KBM-7 (cell line): ENCODE measurements around the gene MUC7.
"Not testable (repeated sequence)": the region's sequence is repeated elsewhere in the genome, so short reads cannot be mapped to it uniquely, and the experiment has no call there.

Source experiments
- DNase-seq: peaks from one replicate; pipeline ENCODE4 v3.0.0-alpha.2; 2015
- in situ Hi-C: fragments of 300-500 bp; cut with MboI; formaldehyde crosslinking; loops from 2 replicates; pipeline ENCODE4 v1.14.3; 2020; ENCODE audit warnings: low sequenced_read_pairs, low pct_unique_long_range_greater_than_20kb, mixed read lengths

The MUC7 gene

DNA sequence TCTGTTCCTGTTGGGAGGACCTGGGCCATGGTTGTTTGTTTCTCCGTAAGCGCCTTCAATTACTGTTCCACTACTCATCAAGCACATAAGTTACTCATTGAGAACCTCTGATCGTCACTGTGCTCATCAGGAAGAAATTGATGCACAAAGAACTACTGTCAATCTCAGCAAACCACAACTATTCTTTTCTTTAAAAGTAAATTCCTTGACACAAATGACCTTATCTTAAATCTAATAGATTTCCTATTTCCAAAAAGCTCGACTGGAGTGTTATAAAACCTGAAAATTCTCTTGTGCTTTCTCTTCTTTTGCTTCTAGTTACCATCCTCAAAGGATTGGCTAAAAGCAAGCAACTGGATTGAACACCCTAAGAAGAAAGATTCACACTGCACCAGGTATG, at the start of gene MUC7:
Gene MUC7 (plus strand): TSS at position 301 of the 400 bp plus-strand sequence. CDS start 1,825 bp downstream, outside the sequence.
- no peak for DNase-seq

DNA sequence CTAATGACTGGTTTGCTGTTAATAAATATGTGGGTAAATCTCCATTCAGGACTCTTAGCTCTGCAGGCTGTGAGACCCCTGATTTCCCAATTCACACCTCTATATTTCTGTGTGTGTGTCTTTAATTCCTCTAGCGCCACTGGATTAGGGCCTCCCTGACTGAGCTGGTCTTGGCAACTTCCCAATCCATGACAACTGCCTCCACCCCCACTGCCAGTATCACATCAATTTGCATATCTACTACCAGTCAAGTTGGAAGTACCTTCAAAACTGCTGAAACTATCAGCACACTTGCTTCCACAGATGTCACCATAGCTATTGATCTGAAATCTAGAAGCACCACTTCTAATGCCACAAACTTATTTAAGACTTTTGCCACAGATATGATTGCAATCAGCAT, 46.7 kb upstream of the MUC7 start:
- in situ Hi-C loops, result no loop called here
- DNase-seq, result no peak

More for the DNA sequence above, at the start of gene MUC7:
- in situ Hi-C loops, result no loop called here

DNA sequence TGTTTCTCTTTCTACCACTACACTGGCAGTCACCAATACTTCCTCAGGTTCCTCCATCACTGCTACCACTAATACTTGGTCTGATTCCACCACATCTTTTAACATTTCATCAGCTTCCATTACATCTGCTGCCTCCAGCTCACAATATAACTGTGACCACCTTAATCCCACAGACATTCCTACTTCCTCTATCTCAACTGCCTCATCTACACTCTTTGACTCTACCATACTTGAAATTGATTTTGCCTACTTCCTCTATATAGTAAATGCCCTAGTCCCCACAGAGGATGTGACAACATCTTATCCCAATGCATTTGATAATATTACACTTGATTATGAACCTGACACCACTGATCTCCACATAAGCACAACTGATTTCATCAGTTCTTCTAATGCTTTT, 45.2 kb upstream of the MUC7 start:
- DNase-seq, result peak; percentile 2
- in situ Hi-C loops, result no loop called here

DNA sequence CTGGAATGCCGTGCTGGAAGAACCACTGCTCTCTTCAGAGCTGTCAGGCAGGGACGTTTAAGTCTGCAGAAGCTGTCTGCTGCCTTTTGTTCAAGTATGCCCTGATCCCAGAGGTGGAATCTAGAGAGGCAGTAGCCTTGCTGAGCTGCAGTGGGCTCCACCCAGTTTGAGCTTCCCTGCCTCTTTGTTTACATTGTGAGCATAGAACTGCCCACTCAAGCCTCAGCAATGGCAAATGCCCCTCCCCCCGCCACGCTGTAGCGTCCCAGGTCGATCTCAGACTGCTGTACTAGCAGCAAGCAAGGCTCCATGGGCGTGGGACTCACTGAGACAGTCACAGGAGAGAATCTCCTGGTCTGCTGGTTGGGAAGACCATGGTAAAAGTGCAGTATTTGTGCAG, 34.8 kb upstream of the MUC7 start:
- in situ Hi-C loops, result no loop called here
- DNase-seq, result no peak

DNA sequence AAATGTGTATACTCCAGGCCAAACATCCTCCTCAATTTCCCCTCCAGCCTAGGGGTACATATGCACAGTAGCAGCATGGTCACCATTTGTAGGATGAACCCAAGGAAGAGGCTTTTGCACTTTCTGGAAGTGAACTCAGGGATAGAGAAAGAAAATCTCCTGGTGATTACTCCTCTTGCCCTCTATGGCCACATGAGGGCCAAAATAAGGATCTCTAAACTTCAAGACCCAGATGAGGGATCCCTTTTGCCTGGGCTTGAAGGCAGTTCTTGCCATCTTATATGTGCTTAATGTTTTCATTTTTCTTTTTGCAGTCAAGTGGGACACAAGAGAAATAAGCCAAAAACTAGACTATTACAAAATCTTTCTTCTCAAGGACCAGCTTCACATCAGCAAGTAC, 29.5 kb upstream of the MUC7 start:
- in situ Hi-C loops, result no loop called here
- DNase-seq, result no peak

DNA sequence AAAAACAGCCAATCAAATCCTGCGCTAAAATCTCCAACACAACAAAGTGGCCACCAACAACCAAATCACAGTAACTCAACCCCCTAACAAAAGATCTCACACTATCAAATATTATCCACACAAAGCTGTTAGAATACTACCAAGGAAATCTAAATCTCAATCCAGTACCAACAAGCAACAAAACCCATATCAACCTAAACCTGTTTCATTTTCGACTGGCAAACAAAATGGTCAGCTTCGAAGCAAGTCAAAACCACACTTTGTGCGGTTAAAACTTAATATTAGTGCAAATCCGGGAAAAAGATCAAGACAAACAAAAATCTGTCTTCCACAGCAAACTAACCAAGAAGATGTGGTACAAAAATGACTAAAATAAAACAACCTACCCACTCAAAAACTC, 28.7 kb upstream of the MUC7 start:
- in situ Hi-C loops, result no loop called here
- DNase-seq, result no peak

DNA sequence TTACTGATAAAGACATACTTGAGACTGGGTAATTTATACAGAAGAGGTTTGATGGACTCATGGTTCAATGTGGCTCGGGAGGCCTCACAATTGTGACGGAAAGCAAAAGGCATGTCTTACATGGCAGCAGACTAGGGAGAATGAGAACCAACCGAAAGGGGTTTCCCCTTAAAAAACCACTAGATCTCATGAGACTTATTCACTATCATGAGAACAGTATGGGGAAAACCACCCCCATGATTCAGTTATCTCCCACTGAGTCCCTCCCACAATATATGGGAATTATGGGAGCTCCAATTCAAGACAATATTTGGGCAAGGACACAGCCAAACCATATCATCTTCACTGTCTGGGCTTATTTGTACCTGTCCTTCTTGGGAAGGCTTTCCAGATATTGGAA, 22.8 kb upstream of the MUC7 start:
- in situ Hi-C loops, result no loop called here
- no peak for DNase-seq

DNA sequence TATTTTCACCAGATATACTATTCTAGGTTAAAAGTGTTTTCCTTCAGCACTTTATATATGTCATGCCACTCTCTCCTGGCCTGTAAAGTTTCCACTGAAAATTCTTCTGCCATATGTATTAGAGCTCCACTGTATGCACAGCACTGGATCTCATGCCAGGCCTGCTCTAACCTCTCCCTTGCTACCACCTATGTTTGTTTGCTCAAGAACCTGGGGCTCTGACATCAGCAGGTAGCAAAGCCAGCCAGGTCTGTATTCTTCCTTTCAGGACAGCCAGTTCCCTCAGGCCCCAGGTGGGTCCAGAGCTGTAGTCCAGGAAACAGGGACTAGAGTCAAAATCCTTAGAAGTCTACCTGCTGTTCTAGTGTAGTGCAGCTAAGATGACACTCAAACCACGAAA, 19.1 kb upstream of the MUC7 start:
- in situ Hi-C loops, result no loop called here
- DNase-seq, result no peak

DNA sequence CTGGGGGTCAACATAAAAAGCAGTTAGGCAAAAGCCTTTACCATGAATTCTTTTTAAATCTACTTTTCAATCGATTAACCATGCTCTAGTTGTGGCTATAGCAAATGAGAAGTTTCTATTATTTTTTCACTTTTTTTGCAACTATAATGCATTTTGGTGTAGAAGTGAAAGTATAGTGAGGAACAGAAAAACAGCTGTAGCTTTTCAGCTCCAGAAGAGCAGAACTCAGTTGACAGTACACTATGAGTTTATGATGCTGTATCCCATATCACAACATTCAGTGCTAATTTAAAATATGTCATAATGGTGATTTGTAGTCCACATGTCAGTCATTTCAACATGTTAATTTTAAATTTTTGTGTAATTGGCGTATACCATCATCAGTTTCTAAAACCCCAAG, 8.7 kb upstream of the MUC7 start:
- DNase-seq, result no peak
- in situ Hi-C loops, result no loop called here

DNA sequence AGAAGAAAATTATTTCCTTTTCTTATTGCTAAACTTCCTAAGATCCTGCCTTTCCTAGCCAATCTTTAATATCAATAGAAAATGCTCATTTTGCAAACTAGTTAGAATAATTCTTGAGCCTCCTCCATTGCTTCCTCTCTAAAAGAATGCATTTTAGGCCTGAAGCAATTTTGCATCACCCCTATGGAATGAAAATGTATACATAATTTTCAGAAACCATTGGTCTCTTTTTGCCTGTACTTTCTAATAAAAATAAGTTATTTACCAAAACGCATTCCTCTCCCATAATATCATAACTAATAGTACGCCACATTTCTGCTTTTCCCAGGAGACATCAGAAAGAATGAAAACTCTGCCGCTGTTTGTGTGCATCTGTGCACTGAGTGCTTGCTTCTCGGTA, 1.7 kb downstream of the MUC7 start:
- in situ Hi-C loops, result no loop called here
- no peak for DNase-seq

DNA sequence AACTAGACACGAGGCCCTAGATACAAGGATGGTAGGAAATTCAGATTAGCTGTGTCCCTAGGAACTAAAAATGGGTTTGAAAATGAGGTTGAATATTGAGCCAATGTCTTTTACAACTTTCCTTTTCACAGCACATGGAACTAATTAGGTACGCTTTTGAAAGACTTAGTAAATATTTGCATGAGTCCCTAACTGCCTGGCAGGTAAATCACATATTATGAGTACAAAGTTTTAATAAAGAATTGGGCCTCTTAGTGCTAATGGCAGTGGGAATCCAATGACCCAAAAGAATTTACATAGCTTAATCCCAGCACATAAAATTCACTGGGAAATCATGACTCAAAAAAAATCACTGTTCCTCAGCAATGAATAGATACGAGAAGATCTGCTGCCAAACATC, 16.8 kb downstream of the MUC7 start:
- no peak for DNase-seq
- in situ Hi-C loops, result no loop called here

DNA sequence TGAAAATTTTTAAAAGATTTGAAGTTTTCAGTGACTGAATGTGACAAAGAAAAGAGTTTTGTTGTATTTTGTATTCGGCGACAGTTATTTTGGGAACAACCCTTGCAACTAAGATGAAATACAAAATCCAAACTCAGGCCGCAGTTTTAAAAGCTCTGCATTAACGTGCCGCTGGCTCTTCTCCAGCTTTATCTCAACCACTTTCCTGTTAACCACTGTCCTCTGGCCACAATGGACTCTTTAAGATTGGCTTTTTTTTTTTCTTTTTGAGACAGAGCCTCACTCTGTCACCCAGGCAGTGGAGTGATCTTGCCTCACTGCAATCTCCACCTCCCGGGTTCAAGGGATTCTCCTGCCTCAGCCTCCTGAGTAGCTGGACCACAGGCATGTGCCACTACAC, 24.2 kb downstream of the MUC7 start:
- DNase-seq, result no peak
- in situ Hi-C loops, result no loop called here

DNA sequence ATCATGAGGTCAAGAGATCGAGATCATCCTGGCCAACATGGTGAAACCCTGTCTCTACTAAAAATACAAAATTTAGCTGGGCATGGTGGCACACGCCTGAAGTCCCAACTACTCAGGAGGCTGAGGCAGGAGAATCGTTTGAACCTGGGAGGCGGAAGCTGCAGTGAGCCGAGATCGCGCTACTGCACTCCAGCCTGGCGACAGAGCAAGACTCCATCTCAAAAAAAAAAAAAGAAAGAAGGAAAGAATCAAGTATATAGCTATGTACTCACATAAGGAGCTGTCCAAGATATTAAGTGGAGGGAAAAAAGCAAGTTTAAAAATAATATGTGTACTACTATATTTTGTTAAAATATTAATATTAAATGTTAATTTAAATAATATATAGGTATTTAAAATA, 29.8 kb downstream of the MUC7 start:
- in situ Hi-C loops, DNase-seq: not testable (repeated sequence)

DNA sequence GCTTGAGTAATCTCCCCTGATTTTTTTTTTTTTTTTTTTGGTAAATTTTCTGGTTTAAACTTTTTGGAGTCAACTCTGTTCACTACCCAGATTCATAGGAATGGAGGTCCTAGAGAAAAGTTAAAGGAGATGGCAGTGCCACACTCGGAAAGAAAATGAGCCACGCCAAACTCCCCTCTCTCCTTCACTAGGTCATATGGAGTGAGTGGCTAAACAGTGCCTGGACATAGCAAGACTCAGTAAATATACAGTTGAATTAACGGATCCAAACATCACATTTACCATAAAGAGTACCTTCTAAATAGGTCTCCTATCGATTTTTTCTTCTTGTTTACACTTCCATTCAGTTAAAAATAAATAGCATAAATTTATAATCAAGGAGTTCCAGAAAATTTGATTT, 32.7 kb downstream of the MUC7 start:
- in situ Hi-C loops, result no loop called here
- no peak for DNase-seq

DNA sequence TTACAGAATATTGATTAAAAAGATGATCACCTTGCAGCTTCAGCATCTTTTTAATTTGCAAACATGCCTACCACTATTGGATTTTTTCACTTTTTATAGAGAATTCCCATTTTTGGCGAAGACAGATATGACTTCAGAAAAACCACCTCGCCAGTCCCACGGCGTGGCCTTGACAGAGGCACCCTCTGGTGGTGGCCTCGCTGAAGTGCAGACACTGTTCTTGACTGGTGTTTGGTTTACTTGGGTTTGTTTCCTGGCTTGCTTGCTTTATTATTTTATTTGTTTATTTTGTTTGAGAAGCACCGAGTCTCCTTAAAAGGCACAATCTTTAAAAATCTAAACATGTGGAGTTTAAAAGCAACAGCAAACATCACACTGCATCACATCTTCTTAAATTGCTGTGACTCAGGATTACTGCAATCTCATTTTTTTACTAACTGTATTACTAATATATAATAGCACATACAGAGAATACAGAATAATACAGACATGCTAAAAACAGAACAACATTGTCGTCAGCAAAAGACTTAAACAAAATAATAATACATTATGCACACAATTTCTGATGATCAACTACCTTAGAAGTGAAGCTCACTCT, 33.3 kb downstream of the MUC7 start:
- peak; percentile 49 for DNase-seq
- in situ Hi-C loops, result no loop called here

DNA sequence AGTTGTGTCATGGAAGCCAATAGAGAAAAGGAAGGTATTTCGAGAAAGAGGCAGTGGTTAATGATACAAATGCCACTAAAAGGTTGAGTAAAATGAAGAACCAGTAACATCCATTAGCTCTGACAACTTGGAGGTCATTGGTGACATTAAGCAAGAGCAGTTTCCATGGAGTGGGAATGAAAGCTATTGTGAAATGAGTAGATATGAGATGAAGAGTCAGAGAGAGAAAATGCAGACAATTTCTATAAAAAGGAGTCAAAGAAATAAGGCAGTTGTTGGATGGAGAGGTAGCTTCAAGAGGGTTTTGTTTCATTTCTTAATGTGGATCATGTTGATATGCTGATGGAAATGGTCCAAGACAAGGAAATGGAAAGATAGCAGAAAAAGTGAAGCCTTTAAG, 36.8 kb downstream of the MUC7 start:
- in situ Hi-C loops, result no loop called here
- no peak for DNase-seq

DNA sequence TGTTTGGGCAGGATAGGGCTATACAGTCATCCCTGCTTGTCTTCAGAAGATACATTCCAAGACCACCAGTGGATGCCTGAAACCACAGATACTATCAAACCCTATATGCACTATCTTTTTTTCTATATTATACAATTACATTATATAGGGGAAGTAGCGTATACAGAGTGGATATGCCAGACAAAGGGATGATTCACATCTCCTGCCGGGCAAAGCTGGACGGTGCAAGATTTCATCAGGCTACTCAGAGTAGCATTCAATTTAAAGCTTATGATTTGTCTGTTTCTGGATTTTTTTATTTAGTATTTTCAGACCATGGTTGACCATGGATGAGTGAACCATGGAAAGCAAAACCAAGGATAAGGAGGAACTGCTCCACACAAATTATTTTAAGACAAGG, 39.4 kb downstream of the MUC7 start:
- DNase-seq, result no peak
- in situ Hi-C loops, result no loop called here

DNA sequence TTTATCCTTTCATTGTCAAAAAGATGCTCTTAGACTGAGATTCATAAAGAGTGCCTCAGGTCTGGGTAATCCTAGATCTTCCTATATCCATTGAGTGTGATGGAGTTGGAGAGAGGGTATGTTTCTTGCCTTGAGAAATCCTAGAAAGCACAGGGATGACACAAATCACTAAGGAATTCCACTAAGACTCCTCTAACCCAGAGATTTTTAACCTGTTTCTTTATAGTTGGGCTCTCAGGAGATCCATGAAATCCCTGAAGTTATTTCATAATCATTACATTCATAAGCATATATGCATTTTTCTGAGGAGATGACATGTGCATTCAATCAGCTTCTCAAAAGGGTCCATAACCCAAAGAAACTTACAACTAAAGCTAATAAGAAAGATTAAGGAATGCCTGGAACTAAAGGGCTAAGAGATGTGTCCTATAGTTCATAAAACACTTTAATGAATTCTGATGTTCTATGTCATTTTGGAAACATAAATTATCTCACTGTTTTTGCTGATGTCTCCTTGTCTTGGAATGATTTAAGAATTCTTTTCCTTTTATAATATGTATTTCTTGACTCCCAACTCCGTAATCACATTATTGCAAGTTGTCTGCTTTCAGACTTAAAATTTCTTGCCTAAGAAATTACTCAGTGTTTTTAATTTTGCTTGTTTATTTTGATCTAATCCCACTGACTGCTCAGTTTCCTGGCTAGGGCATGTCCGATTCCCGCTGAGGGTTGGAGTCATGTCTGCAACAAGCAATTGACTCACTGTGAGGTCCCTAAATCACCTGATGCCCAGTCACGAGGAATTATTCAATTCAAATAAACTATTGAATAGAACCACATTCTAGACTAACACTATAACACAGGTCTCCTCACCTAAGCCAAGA, 43.6 kb downstream of the MUC7 start:
- in situ Hi-C loops, result no loop called here

DNA sequence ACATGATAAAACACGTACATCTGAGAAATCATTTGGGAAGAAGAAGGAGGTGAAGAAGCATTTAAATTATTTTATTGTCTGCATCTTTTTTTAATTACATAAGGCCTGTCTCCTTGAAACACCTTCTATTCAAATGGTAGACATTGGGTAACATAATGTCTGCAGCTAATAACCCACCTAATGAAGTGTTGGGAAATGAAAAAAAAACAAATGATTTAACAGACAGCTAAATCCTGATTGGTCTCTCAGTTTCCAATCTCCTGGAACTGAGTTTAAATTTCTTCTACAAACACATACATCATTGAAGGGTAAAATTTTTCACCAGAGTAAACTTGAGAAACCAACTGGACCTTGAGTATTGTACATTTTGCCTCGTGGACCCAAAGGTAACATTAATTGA, 46.3 kb downstream of the MUC7 start, which contains the start of gene AMTN:
Gene AMTN (plus strand): TSS at position 301 of the 400 bp plus-strand sequence. CDS start 209 bp downstream, outside the sequence.
- in situ Hi-C loops, result no loop called here

More for the DNA sequence above, 43.6 kb downstream of the MUC7 start:
- DNase-seq, result no peak

DNA sequence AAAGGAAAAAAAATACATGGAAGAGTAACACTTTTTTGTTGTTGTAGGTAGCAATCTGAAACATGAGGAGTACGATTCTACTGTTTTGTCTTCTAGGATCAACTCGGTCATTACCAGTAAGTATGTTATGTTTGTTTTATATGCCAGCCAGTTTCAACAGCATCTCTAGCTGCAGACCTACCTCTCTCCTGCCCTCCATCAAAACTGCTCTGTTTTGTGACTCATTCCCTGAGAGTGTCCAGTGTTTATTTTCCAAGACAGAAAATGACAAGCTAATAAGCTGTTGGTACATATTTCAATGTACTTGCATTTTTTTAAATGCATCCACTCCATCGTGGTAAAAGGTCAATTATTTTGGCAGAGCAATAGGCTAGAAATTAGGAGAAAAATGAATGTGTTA, 46.7 kb downstream of the MUC7 start:
- in situ Hi-C loops, result no loop called here
- no peak for DNase-seq

More for the DNA sequence above, 46.3 kb downstream of the MUC7 start, which contains the start of gene AMTN:
- DNase-seq, result no peak

DNA sequence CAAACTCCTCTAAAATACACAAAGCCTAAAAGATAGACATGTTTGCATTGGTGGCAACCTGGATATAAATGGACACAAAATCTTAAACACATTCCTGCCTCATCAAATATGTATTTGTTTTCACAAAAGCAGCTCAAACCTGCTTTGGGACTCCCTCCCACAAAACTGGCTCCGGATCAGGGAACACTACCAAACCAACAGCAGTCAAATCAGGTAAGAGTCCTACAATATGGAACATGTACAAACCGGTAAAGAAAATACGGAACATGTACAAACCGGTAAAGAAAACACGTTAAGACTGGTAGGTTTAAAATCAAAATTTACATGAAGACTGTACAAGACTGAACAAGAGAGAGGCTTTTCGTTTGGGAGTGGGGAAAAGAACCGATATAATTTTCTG, 50.6 kb downstream of the MUC7 start:
- no peak for DNase-seq
- in situ Hi-C loops, result no loop called here
